ENCODE data around the gene TMSB10. TPM values are rescaled to one million over a fixed set of nuclear protein-coding genes. Genes with fewer than 3 reads are reported as not detected.

Gene TMSB10
- total RNA-seq, 4 donors from 2014 or later: 693 to 2,974 (median 1,499) TPM

- H3K27ac ChIP-seq: no peak overlapping the region
- H3K4me1 ChIP-seq: peaks cover 0 to 19% of the 10 kb centered on the region in 2 donors
- H3K27me3 ChIP-seq: peaks cover 0 to 6% of the 10 kb centered on the region in 2 donors
- no peaks in the 10 kb centered on the region for H3K36me3 ChIP-seq
- TF ChIP-seq POLR2A (IDR thresholded peaks at IDR 0.05): no peak
- TF ChIP-seq, protein P1, sequence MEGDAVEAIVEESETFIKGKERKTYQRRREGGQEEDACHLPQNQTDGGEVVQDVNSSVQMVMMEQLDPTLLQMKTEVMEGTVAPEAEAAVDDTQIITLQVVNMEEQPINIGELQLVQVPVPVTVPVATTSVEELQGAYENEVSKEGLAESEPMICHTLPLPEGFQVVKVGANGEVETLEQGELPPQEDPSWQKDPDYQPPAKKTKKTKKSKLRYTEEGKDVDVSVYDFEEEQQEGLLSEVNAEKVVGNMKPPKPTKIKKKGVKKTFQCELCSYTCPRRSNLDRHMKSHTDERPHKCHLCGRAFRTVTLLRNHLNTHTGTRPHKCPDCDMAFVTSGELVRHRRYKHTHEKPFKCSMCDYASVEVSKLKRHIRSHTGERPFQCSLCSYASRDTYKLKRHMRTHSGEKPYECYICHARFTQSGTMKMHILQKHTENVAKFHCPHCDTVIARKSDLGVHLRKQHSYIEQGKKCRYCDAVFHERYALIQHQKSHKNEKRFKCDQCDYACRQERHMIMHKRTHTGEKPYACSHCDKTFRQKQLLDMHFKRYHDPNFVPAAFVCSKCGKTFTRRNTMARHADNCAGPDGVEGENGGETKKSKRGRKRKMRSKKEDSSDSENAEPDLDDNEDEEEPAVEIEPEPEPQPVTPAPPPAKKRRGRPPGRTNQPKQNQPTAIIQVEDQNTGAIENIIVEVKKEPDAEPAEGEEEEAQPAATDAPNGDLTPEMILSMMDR (IDR thresholded peaks at IDR 0.05): no peak
- H3K4me3 ChIP-seq: no peak overlapping the region
- intact Hi-C loops (cut with DNase I; ENCODE audit: low total_unique reads): no loop called here
- no peaks in the 10 kb centered on the region for H3K9me3 ChIP-seq
- no peak for DNase-seq
Measured at GRCh38 chr2:84884449-84884848, 21.0 kb upstream of the TMSB10 start.

DNA sequence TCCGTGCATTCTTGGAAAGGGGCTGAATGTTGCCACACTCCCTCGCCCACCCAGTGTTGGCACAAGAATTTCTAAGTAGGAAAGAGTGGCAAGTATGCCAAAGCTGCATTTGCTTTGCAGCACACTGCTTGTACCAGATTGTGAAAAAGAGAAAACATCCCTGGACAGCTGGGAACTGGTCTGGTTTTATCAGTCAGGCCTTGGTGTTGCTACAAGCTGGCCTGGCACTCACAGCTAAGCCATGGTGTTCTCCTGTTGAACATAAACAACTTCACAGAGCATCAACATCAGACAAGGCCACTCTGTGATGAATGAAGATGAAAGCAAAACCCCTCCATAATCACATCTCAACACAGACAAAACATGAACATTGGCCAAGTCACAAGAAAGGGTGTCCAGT is 20.3 kb upstream of the TMSB10 start:
- TF ChIP-seq, protein P1 (IDR thresholded peaks at IDR 0.05): no peak
- TF ChIP-seq POLR2A (IDR thresholded peaks at IDR 0.05): no peak
- Histone ChIP-seq H3K27me3 (peaks cover 0 to 6% of the 10 kb centered on the region in 2 donors), H3K27ac (no peak overlapping the region), H3K36me3 (no peaks in the 10 kb centered on the region), H3K4me1 (peaks cover 0 to 13% of the 10 kb centered on the region in 2 donors), H3K9me3 (no peaks in the 10 kb centered on the region), H3K4me3 (no peak overlapping the region)
- intact Hi-C loops (cut with DNase I; ENCODE audit: low total_unique reads): no loop called here
- no peak for DNase-seq

GRCh38 chr2:84886791-84887190 is 18.7 kb upstream of the TMSB10 start:
- DNase-seq: no peak
- TF ChIP-seq, protein P1 (IDR thresholded peaks at IDR 0.05): no peak
- TF ChIP-seq POLR2A (IDR thresholded peaks at IDR 0.05): no peak
- Histone ChIP-seq H3K4me1 (no peaks in the 10 kb centered on the region), H3K36me3 (no peaks in the 10 kb centered on the region), H3K9me3 (no peaks in the 10 kb centered on the region), H3K27me3 (no peaks in the 10 kb centered on the region), H3K4me3 (no peak overlapping the region), H3K27ac (no peak overlapping the region)
- intact Hi-C loops (cut with DNase I; ENCODE audit: low total_unique reads): no loop called here

DNA sequence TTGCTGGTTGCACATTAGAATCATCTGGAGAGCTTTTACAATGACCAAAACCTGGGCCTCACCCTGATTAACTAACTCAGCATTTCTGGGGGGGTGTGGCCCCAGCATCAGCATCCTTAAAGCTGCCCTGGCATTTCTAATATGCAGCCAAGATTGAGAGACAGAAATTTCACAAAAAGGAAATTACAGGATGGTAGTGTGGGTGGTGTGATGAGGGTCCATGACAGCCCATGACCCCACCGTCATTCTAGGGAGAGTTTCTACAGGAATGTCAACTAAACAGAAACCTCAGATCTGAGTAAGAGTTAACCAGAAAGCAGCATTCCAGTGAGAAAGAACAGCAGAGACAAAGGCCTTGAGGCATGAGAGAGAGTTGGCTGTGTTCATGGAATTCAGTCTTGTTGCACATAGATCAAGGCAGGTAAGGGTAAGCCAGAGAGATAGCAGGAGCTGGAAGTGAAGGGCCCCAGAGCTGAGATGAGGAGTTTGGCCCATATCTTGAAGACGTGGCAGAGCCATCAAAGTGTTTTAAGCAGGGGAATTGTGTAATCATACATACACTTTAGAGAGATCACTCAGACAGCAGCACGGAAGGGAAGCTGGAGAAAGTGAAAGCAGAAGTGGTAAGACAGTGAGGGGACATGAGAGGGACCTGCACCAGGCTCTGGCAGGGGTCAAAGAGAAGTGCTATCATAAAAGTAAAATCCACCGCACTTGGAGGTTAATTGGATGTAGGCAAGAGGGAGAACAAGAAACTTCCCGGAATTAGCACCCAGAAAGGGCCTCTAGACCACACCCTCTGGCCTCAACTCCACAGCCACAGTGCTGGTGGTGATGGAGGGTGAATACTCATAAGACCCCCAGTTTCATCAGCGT is 16.8 kb upstream of the TMSB10 start:
- Histone ChIP-seq H3K27me3 (no peaks in the 10 kb centered on the region), H3K4me3 (peak overlapping the region in 1 of 2 donors; percentile 21), H3K27ac (peak overlapping the region; percentile 33 to 34), H3K4me1 (no peaks in the 10 kb centered on the region), H3K36me3 (no peaks in the 10 kb centered on the region), H3K9me3 (no peaks in the 10 kb centered on the region)
- TF ChIP-seq, protein P1 (IDR thresholded peaks at IDR 0.05): no peak
- TF ChIP-seq POLR2A (IDR thresholded peaks at IDR 0.05): no peak
- intact Hi-C loops (cut with DNase I; ENCODE audit: low total_unique reads): no loop called here
- no peak for DNase-seq

DNA sequence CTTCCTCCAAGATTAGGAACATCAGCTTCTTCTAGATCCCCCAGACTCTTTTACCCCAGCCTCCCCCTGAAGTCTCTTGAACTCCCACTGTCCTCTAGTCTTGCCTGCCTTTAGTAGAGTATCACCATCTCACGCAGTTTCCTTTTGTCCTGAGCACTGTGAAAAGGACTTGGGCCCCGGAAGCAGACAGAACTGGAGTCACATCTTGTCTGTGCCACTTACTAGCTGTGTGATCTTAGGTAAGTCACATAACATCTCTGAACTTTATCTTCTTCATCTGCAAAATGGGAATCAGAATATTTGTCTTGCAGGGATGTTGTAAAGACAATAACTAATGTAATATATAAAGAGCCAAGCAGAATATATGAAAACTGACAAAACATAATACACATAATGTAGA is 16.1 kb upstream of the TMSB10 start:
- no peak for DNase-seq
- intact Hi-C loops (cut with DNase I; ENCODE audit: low total_unique reads): no loop called here
- TF ChIP-seq, protein P1 (IDR thresholded peaks at IDR 0.05): no peak
- TF ChIP-seq POLR2A (IDR thresholded peaks at IDR 0.05): no peak
- Histone ChIP-seq H3K27ac (peak overlapping the region in 1 of 2 donors; percentile 34), H3K36me3 (no peaks in the 10 kb centered on the region), H3K9me3 (no peaks in the 10 kb centered on the region), H3K27me3 (no peaks in the 10 kb centered on the region), H3K4me1 (no peaks in the 10 kb centered on the region), H3K4me3 (peak overlapping the region in 1 of 2 donors; percentile 21)

Data from uterus (tissue), 4 donors.